Activated naive CD4-positive, alpha-beta T cell treated with anti-CD3 and anti-CD28 coated beads for 36 hours (primary cell): Measurements from ENCODE around the gene SPSB1. TPM values are rescaled to one million over a fixed set of nuclear protein-coding genes. Genes with fewer than 3 reads are reported as not detected.

ENCODE experiments used
- CTCF ChIA-PET: fragments of 350-600 bp; sonication (Branson Sonifier 250); formaldehyde crosslinking; loops from one replicate; lab custom pipeline; 2021; ENCODE audit warnings: antibody characterized with exemption; lab: Charles Lee
- DNase-seq: peaks from one replicate; pipeline ENCODE4 v3.0.0-alpha.2; 2020
- H3K27ac Mint-ChIP-seq: one replicate; pipeline ENCODE4 v1.8.0; 2021; ENCODE audit warnings: mild to moderate bottlenecking, mixed read lengths
- H3K27me3 Mint-ChIP-seq: one replicate; pipeline ENCODE4 v1.8.0; 2021; ENCODE audit warnings: low read depth, mixed read lengths
- H3K36me3 Mint-ChIP-seq: one replicate; pipeline ENCODE4 v1.8.0; 2021; ENCODE audit warnings: low read depth, mixed read lengths
- H3K4me1 Mint-ChIP-seq: one replicate; pipeline ENCODE4 v1.8.0; 2021; ENCODE audit warnings: low read depth, mixed read lengths
- H3K4me3 Mint-ChIP-seq: one replicate; pipeline ENCODE4 v1.8.0; 2021; ENCODE audit warnings: mild to moderate bottlenecking, moderate library complexity, mixed read lengths
- H3K9me3 Mint-ChIP-seq: one replicate; pipeline ENCODE4 v1.8.0; 2021; ENCODE audit warnings: mixed read lengths
- intact Hi-C: fragments of 100-400 bp; cut with micrococcal nuclease; formaldehyde crosslinking; loops from one replicate; pipeline ENCODE4 v1.15.1; 2023
- total RNA-seq, 2 experiments: library from RNA; stranded (reverse); gene quantifications; one replicate each; pipeline ENCODE4 v1.2.3, GENCODE V29; 2021

Gene SPSB1
- total RNA-seq, 2 experiments from 2014 or later, result 4.8 to 5.0 TPM

GRCh38 chr1:9249534-9250410 lies 42.9 kb upstream of the SPSB1 start:
- H3K9me3 Mint-ChIP-seq, result no peaks in the 10 kb centered on the region
- DNase-seq, result peak; percentile 50
- CTCF ChIA-PET, result interaction anchor here (0.6 to 2.5 kb wide), 7 partner anchors 9 to 249 kb away, joined by 3 to 6 read pairs (median 5); no protein-coding TSS in a partner anchor
- no peak overlapping the region for H3K27ac Mint-ChIP-seq
- no peaks in the 10 kb centered on the region for H3K27me3 Mint-ChIP-seq
- intact Hi-C loops, result no loop called here
- no peaks in the 10 kb centered on the region for H3K36me3 Mint-ChIP-seq
- no peak overlapping the region for H3K4me3 Mint-ChIP-seq
- peaks cover 8% of the 10 kb centered on the region for H3K4me1 Mint-ChIP-seq

GRCh38 chr1:9250411-9251381 lies 42.0 kb upstream of the SPSB1 start:
- CTCF ChIA-PET, result interaction anchor here (0.6 to 2.5 kb wide), 6 partner anchors 10 to 248 kb away, joined by 3 to 6 read pairs (median 4); no protein-coding TSS in a partner anchor
- no peaks in the 10 kb centered on the region for H3K27me3 Mint-ChIP-seq
- intact Hi-C loops, result no loop called here
- H3K4me3 Mint-ChIP-seq, result no peak overlapping the region
- DNase-seq, result no peak
- no peak overlapping the region for H3K27ac Mint-ChIP-seq
- no peaks in the 10 kb centered on the region for H3K9me3 Mint-ChIP-seq
- H3K4me1 Mint-ChIP-seq, result peaks cover 6% of the 10 kb centered on the region
- H3K36me3 Mint-ChIP-seq, result no peaks in the 10 kb centered on the region

GRCh38 chr1:9251501-9251900 lies 41.2 kb upstream of the SPSB1 start:
- intact Hi-C loops, result no loop called here
- H3K27me3 Mint-ChIP-seq, result no peaks in the 10 kb centered on the region
- CTCF ChIA-PET, result interaction anchor here (1.8 kb wide), 1 partner anchor 110 kb away, joined by 4 read pairs; no protein-coding TSS in a partner anchor

GRCh38 chr1:9253004-9253403 lies 39.7 kb upstream of the SPSB1 start:
- Mint-ChIP-seq H3K4me1 (peaks cover 9% of the 10 kb centered on the region), H3K27ac (no peak overlapping the region), H3K27me3 (no peaks in the 10 kb centered on the region), H3K4me3 (no peak overlapping the region), H3K9me3 (no peaks in the 10 kb centered on the region), H3K36me3 (peaks cover under 1% of the 10 kb centered on the region)
- intact Hi-C loops, result no loop called here
- DNase-seq, result no peak
- CTCF ChIA-PET, result no interaction called here

More at GRCh38 chr1:9251501-9251900, 41.2 kb upstream of the SPSB1 start:
- Mint-ChIP-seq H3K27ac (no peak overlapping the region), H3K9me3 (no peaks in the 10 kb centered on the region), H3K4me3 (no peak overlapping the region), H3K4me1 (peaks cover 6% of the 10 kb centered on the region), H3K36me3 (no peaks in the 10 kb centered on the region)
- no peak for DNase-seq

- no peak overlapping the region for H3K27ac Mint-ChIP-seq
- DNase-seq, result no peak
- no peak overlapping the region for H3K4me3 Mint-ChIP-seq
- peaks cover 5% of the 10 kb centered on the region for H3K36me3 Mint-ChIP-seq
- H3K27me3 Mint-ChIP-seq, result no peaks in the 10 kb centered on the region
- peaks cover under 1% of the 10 kb centered on the region for H3K9me3 Mint-ChIP-seq
- intact Hi-C loops, result no loop called here
- CTCF ChIA-PET, result no interaction called here
- H3K4me1 Mint-ChIP-seq, result peaks cover 12% of the 10 kb centered on the region
Measured at GRCh38 chr1:9253453-9254105, 39.1 kb upstream of the SPSB1 start.

GRCh38 chr1:9256332-9256731 lies 36.4 kb upstream of the SPSB1 start:
- Mint-ChIP-seq H3K4me1 (peaks cover 16% of the 10 kb centered on the region), H3K27ac (no peak overlapping the region), H3K27me3 (no peaks in the 10 kb centered on the region), H3K4me3 (no peak overlapping the region), H3K36me3 (peaks cover 7% of the 10 kb centered on the region), H3K9me3 (peaks cover 15% of the 10 kb centered on the region)
- CTCF ChIA-PET, result interaction anchor here (0.7 to 1.5 kb wide), 2 partner anchors 65 to 199 kb away, joined by 3 read pairs; no protein-coding TSS in a partner anchor
- intact Hi-C loops, result no loop called here
- DNase-seq, result no peak

GRCh38 chr1:9257851-9258250 lies 34.8 kb upstream of the SPSB1 start:
- no peak overlapping the region for H3K27ac Mint-ChIP-seq
- CTCF ChIA-PET, result interaction anchor here (0.8 kb wide), 1 partner anchor 9 kb away, joined by 3 read pairs; no protein-coding TSS in a partner anchor

GRCh38 chr1:9258629-9259028 lies 34.1 kb upstream of the SPSB1 start:
- H3K4me3 Mint-ChIP-seq, result no peak overlapping the region
- peaks cover 15% of the 10 kb centered on the region for H3K9me3 Mint-ChIP-seq
- intact Hi-C loops, result no loop called here
- H3K27me3 Mint-ChIP-seq, result no peaks in the 10 kb centered on the region
- no peak overlapping the region for H3K27ac Mint-ChIP-seq
- CTCF ChIA-PET, result interaction anchor here (0.8 kb wide), 1 partner anchor 8 kb away, joined by 3 read pairs; no protein-coding TSS in a partner anchor
- peaks cover 7% of the 10 kb centered on the region for H3K36me3 Mint-ChIP-seq
- peaks cover 16% of the 10 kb centered on the region for H3K4me1 Mint-ChIP-seq
- DNase-seq, result no peak

More at GRCh38 chr1:9257851-9258250, 34.8 kb upstream of the SPSB1 start:
- H3K9me3 Mint-ChIP-seq, result peaks cover 15% of the 10 kb centered on the region
- H3K27me3 Mint-ChIP-seq, result no peaks in the 10 kb centered on the region
- no peak for DNase-seq
- peaks cover 16% of the 10 kb centered on the region for H3K4me1 Mint-ChIP-seq
- H3K36me3 Mint-ChIP-seq, result peaks cover 7% of the 10 kb centered on the region
- H3K4me3 Mint-ChIP-seq, result no peak overlapping the region
- intact Hi-C loops, result no loop called here

- no peak overlapping the region for H3K27ac Mint-ChIP-seq
- no peaks in the 10 kb centered on the region for H3K27me3 Mint-ChIP-seq
- intact Hi-C loops, result no loop called here
- CTCF ChIA-PET, result no interaction called here
- H3K4me1 Mint-ChIP-seq, result peaks cover 10% of the 10 kb centered on the region
- H3K4me3 Mint-ChIP-seq, result no peak overlapping the region
- peaks cover 9% of the 10 kb centered on the region for H3K36me3 Mint-ChIP-seq
- DNase-seq, result no peak
- H3K9me3 Mint-ChIP-seq, result peaks cover 15% of the 10 kb centered on the region
Measured at GRCh38 chr1:9260059-9260766, 32.5 kb upstream of the SPSB1 start.

- Mint-ChIP-seq H3K4me1 (peaks cover 10% of the 10 kb centered on the region), H3K36me3 (peaks cover 9% of the 10 kb centered on the region), H3K9me3 (peaks cover 15% of the 10 kb centered on the region), H3K27ac (no peak overlapping the region), H3K4me3 (no peak overlapping the region), H3K27me3 (no peaks in the 10 kb centered on the region)
- intact Hi-C loops, result no loop called here
- CTCF ChIA-PET, result no interaction called here
- no peak for DNase-seq
Measured at GRCh38 chr1:9261496-9261895, 31.2 kb upstream of the SPSB1 start.
